Esophagus muscularis mucosa (tissue), 4 donors: Measurements from ENCODE around the gene GCSAM. TPM values are rescaled to one million over a fixed set of nuclear protein-coding genes. Genes with fewer than 3 reads are reported as not detected.

Source experiments
- DNase-seq: peaks from one replicate; pipeline ENCODE4 v3.0.0-alpha.2; 2017; ENCODE audit errors: extremely low spot score
- H3K27ac ChIP-seq, 4 donors: fragments of 200-600 bp; sonication (generic); replicated peaks in 1 of 4; 1 replicate in 3 of 4; 2 replicates in 1 of 4; pipeline ENCODE4 v1.5.1; 2016 to 2019; ENCODE audit warnings: mild to moderate bottlenecking in 1 of 4
- H3K27me3 ChIP-seq, 4 donors: fragments of 200-600 bp; sonication (generic); one replicate each; pipeline versions ENCODE4 v1.5.1 to v1.6.0; 2016 to 2019
- H3K36me3 ChIP-seq, 4 donors: fragments of 200-600 bp; sonication (generic); one replicate each; pipeline ENCODE4 v1.5.1; 2016 to 2019
- H3K4me1 ChIP-seq, 4 donors: fragments of 200-600 bp; sonication (generic); one replicate each; pipeline ENCODE4 v1.5.1; 2016 to 2019
- H3K4me3 ChIP-seq, 4 donors: fragments of 200-600 bp; sonication (generic); 1 replicate in 2 of 4; 2 replicates in 2 of 4; pipeline ENCODE4 v1.5.1; 2016 to 2019; ENCODE audit warnings: mild to moderate bottlenecking in 4 of 4, moderate library complexity in 1 of 4
- H3K9me3 ChIP-seq, 4 donors: fragments of 200-600 bp; sonication (generic); 1 replicate in 3 of 4; 2 replicates in 1 of 4; pipeline ENCODE4 v1.5.1; 2016 to 2019
- EP300 ChIP-seq: sonication (generic); formaldehyde crosslinking; IDR thresholded peaks from one replicate; pipeline ENCODE4 v1.6.1; 2017; ENCODE audit warnings: antibody characterized with exemption
- POLR2A ChIP-seq: fragments of 450-650 bp; IDR thresholded peaks from one replicate; pipeline ENCODE4 v1.6.1; 2017; ENCODE audit warnings: antibody characterized with exemption, moderate library complexity, mild to moderate bottlenecking, low read depth
- POLR2AphosphoS5 ChIP-seq, 2 donors: sonication (generic); formaldehyde crosslinking; IDR thresholded peaks; one replicate each; pipeline ENCODE4 v1.6.1; 2017; ENCODE audit warnings: antibody characterized with exemption in 2 of 2
- WGBS: methylation state at CpG from one replicate; pipeline ENCODE4 v1.1.5; 2018; 5-methylcytosine and 5-hydroxymethylcytosine counted together
- intact Hi-C: fragments of 100-400 bp; cut with DNase I; formaldehyde crosslinking; loops from one replicate; pipeline ENCODE4 v1.15.1; 2023
- total RNA-seq, 4 donors: library from RNA; depleted of rRNA; stranded (reverse); fragments of >200 nt; gene quantifications; one replicate each; pipeline versions ENCODE4 v1.1.0 to v1.2.1, GENCODE V29; 2016
- TF ChIP-seq, protein P1 (sequence below), 3 experiments: fragments of 200-600 bp in 2 of 3; fragments of 450-650 bp in 1 of 3; sonication (generic) in 2 of 3; IDR thresholded peaks; one replicate each; pipeline ENCODE4 v1.5.1; 2017 to 2019; ENCODE audit warnings: antibody characterized with exemption in 3 of 3, mild to moderate bottlenecking in 2 of 3, moderate library complexity in 1 of 3

The GCSAM gene
- total RNA-seq, 4 donors from 2014 or later = 0.33 TPM; not detected in 3

DNA sequence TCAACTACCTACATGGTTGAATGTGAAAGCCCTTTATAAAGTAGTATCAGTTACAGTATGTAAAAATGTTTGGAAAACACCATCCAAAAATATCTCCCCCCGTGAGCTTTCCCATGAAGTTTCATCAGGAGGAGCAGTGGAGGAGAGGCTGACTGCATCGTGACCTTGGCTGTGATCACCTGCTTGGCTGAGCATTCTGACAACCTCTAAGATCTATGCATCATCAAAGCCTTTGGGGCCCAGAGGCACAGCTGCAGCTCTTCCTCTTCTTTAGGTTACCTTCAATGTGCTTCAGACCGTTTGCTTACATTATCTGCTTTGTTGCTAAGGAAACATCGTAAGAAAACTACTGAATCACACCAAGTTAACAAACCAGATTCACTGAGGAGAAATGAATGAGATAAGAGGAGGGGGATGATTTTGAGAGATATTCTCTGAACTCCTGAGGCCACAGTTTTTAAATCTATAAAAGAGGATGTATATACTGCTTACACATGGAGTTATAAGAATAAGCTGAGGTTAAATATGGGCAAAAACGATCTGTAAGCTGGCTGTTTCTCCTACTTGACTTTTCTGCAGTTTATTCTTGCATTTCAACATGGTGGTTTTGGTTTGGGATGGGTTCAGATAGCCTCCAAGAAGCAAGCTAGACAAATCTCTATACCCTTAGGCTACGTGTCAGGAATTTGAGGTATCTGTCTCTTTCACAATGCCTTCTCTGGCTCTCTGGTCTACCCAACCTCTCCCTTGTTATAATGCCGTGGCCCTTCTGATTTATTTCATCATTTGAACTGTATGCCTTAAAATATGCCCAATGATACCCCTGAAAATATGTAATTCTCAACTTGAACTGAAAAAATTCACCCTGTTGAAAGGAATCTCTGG, 4.0 kb downstream of the GCSAM start:
- Histone ChIP-seq H3K36me3 (no peaks in the 10 kb centered on the region), H3K4me3 (no peak overlapping the region), H3K4me1 (peaks cover 0 to 5% (median 4%) of the 10 kb centered on the region in 4 donors), H3K27me3 (no peaks in the 10 kb centered on the region), H3K9me3 (no peaks in the 10 kb centered on the region), H3K27ac (no peak overlapping the region)
- 59% methylated on average over 7 of the region's 7 CpGs for WGBS
- DNase-seq = no peak
- intact Hi-C loops = no loop called here
- TF ChIP-seq EP300 (no peak), POLR2AphosphoS5 (IDR thresholded peaks at IDR 0.05) (no peak), POLR2A (no peak)
- TF ChIP-seq, protein P1, sequence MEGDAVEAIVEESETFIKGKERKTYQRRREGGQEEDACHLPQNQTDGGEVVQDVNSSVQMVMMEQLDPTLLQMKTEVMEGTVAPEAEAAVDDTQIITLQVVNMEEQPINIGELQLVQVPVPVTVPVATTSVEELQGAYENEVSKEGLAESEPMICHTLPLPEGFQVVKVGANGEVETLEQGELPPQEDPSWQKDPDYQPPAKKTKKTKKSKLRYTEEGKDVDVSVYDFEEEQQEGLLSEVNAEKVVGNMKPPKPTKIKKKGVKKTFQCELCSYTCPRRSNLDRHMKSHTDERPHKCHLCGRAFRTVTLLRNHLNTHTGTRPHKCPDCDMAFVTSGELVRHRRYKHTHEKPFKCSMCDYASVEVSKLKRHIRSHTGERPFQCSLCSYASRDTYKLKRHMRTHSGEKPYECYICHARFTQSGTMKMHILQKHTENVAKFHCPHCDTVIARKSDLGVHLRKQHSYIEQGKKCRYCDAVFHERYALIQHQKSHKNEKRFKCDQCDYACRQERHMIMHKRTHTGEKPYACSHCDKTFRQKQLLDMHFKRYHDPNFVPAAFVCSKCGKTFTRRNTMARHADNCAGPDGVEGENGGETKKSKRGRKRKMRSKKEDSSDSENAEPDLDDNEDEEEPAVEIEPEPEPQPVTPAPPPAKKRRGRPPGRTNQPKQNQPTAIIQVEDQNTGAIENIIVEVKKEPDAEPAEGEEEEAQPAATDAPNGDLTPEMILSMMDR (IDR thresholded peaks at IDR 0.05) = no peak

DNA sequence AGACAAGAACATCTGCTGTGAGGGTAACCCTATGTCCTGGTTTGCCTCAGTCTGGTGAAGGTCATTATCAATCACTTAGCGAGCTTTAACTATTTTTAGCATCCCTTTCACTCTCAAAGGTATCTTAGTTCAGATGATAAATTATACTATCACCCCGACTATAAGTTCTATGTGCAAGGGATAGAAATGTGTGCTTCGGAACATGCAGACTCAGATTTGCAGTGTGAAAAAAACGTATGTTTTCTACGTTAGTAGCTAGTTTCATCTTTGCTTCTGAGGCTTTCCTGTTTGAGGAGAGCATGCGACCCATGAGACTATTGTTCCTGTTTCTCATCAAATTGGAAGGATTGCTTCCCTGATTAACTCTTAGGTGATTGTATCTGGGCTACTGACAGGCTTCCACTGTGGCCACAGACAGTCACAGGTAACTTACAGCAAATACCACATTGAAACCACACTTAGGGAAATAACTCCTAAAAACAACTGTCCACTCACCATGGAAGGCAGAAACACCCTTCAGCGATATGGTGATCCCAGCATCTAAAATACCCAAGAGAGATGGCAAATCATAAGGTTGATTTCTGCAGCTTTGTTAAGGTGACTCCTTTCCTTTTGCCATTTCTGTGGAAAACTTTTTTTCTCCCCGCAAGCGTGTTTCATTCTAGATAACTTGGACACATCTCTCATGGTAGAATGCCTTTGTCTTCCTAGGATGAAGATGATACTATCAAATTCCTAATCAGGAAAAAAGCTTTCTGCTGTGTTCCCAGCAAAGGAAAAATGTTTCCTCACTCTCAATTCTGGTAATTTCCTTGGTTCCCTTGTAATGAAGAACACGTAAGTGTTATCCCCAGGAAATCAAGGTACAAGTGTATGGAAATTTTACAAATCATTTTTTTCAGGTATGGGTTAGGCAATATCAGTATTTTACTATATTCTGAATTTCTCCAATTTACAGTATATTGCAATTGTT, 5.2 kb downstream of the GCSAM start:
- 66% methylated on average over 10 of the region's 10 CpGs for WGBS
- TF ChIP-seq, protein P1 (IDR thresholded peaks at IDR 0.05) = no peak
- TF ChIP-seq POLR2A (no peak), EP300 (no peak), POLR2AphosphoS5 (IDR thresholded peaks at IDR 0.05) (no peak)

DNA sequence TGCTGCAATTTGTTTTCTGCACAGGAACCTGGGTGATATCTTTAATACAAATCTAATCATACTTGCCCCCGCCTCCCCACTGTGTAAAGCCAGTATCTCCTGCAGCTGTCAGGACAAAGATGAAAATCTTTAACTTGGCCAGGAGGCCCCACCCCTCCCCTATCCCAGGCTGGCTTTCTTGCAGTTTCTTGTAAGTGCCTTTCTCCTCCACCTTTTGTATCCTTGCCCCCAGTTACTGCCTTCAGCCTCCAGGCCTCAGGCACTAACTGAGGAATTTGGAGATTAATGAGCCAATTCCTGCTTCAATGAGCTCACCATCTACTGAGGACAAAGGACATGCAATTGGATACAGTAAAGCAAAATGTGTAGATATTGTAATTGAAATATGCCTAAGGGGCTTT, 6.5 kb downstream of the GCSAM start:
- H3K9me3 ChIP-seq = no peaks in the 10 kb centered on the region
- no peak for DNase-seq
- TF ChIP-seq, protein P1 (IDR thresholded peaks at IDR 0.05) = no peak
- TF ChIP-seq POLR2A (no peak), POLR2AphosphoS5 (IDR thresholded peaks at IDR 0.05) (no peak), EP300 (no peak)
- intact Hi-C loops = no loop called here
- WGBS = 67% methylated on average over 1 of the region's 1 CpG
- H3K36me3 ChIP-seq = no peaks in the 10 kb centered on the region
- H3K27me3 ChIP-seq = no peaks in the 10 kb centered on the region
- peaks cover 0 to 5% (median 4%) of the 10 kb centered on the region in 4 donors for H3K4me1 ChIP-seq
- H3K27ac ChIP-seq = no peak overlapping the region
- no peak overlapping the region for H3K4me3 ChIP-seq

More for the DNA sequence above, 5.2 kb downstream of the GCSAM start:
- Histone ChIP-seq H3K9me3 (no peaks in the 10 kb centered on the region), H3K4me3 (no peak overlapping the region), H3K36me3 (no peaks in the 10 kb centered on the region), H3K27ac (no peak overlapping the region), H3K27me3 (no peaks in the 10 kb centered on the region), H3K4me1 (peaks cover 0 to 5% (median 4%) of the 10 kb centered on the region in 4 donors)
- intact Hi-C loops = no loop called here
- no peak for DNase-seq

DNA sequence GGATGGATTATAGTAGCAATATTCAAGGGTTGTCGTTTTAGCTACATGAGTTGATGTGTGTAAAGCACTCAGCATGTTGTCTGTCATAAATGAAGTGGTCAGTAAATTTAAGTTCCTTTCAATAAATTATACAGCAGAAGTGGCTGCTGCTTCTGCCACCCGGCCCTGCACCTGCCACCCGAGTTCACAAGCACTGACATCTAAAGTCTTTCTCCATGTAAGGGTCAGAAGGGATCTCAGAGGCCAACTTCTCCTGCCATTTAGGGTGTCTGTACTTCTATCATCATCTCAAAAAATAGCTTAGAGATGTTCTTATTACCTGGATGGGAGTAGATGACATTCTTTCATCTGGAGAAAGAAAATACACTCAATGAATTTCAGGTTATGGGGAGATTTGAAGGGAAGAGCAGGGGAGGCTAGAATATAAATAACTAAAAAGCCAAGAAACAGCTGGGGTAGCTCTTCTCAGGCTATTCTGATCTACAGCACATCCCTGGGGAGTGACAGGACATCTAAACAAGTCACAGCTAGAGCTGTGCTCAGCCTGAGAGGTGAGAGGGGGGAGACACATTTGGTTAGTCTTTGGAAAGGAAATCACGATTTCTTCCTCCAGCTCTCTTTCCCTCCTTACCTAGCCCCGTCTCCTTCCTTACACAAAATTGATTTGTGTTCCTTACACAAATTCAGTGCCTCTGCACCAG, 8.0 kb downstream of the GCSAM start:
- TF ChIP-seq POLR2AphosphoS5 (IDR thresholded peaks at IDR 0.05) (no peak), EP300 (no peak), POLR2A (no peak)
- TF ChIP-seq, protein P1 (IDR thresholded peaks at IDR 0.05) = no peak

More for the DNA sequence above, 8.0 kb downstream of the GCSAM start:
- WGBS = 68% methylated on average over 5 of the region's 5 CpGs
- H3K27me3 ChIP-seq = no peaks in the 10 kb centered on the region
- H3K36me3 ChIP-seq = no peaks in the 10 kb centered on the region
- no peaks in the 10 kb centered on the region for H3K9me3 ChIP-seq
- no peak overlapping the region for H3K4me3 ChIP-seq
- H3K27ac ChIP-seq = no peak overlapping the region
- intact Hi-C loops = no loop called here
- peaks cover 0 to 5% (median 4%) of the 10 kb centered on the region in 4 donors for H3K4me1 ChIP-seq
- DNase-seq = no peak
